K562 (cell line): Measurements from ENCODE around the gene CREB3L2. TPM values are rescaled to one million over a fixed set of nuclear protein-coding genes. Genes with fewer than 3 reads are reported as not detected.

ENCODE experiments used
- ARNT ChIP-seq, 2 experiments: fragments of 450-650 bp; IDR thresholded peaks; 2 replicates each; pipeline ENCODE4 v1.6.1; 2016; ENCODE audit warnings: mild to moderate bottlenecking in 1 of 2
- CBFA2T2 ChIP-seq: fragments of 450-650 bp; conservative IDR thresholded peaks from 2 replicates; pipeline ENCODE4 v1.6.1; 2017; ENCODE audit warnings: mild to moderate bottlenecking
- CEBPB ChIP-seq: fragments of 450-650 bp; IDR thresholded peaks from 2 replicates; pipeline ENCODE4 v1.6.1; 2016; ENCODE audit warnings: missing genetic modification characterization, missing compliant biosample characterization
- FOXM1 ChIP-seq, 2 experiments: fragments of 450-650 bp in 1 of 2; sonication (generic) in 1 of 2; formaldehyde crosslinking in 1 of 2; IDR thresholded peaks; 2 replicates each; pipeline versions ENCODE4 v1.6.1 to v1.9.0; 2017 to 2022; ENCODE audit warnings: low read depth in 2 of 2, mild to moderate bottlenecking in 2 of 2, missing genetic modification reagents in 1 of 2, moderate library complexity in 1 of 2
- HDAC3 ChIP-seq: fragments of 450-650 bp; IDR thresholded peaks from 2 replicates; pipeline ENCODE4 v1.6.1; 2018; ENCODE audit warnings: borderline replicate concordance, mild to moderate bottlenecking, moderate library complexity; ENCODE audit not compliant: partially characterized antibody
- HDGF ChIP-seq: fragments of 450-650 bp; IDR thresholded peaks from 2 replicates; pipeline ENCODE4 v1.6.1; 2016
- MLX ChIP-seq, 2 experiments: fragments of 450-650 bp in 1 of 2; sonication (generic) in 1 of 2; formaldehyde crosslinking; conservative IDR thresholded peaks; 2 replicates each; pipeline versions ENCODE4 v1.4.0 to v1.8.1; 2020 to 2022; ENCODE audit warnings: mild to moderate bottlenecking in 1 of 2, missing genetic modification reagents in 1 of 2
- MYC ChIP-seq, 2 experiments: fragments of 250-450 bp in 1 of 2; sonication (Bioruptor Pico) in 1 of 2; IDR thresholded peaks; 2 replicates each; pipeline versions ENCODE4 v1.5.1 to v1.6.1; 2012 to 2021; ENCODE audit warnings: low read depth in 2 of 2, borderline replicate concordance in 1 of 2, improper control_type of control experiment in 1 of 2, low read length in 1 of 2, mild to moderate bottlenecking in 1 of 2, moderate library complexity in 1 of 2
- NEUROD1 ChIP-seq: fragments of 150-350 bp; IDR thresholded peaks from 2 replicates; pipeline ENCODE4 v1.6.1; 2014; ENCODE audit warnings: borderline replicate concordance, low read length, low read depth; ENCODE audit not compliant: partially characterized antibody
- NR4A1 ChIP-seq, 2 experiments: fragments of 250-450 bp in 1 of 2; fragments of 450-650 bp in 1 of 2; sonication (Bioruptor Pico) in 1 of 2; IDR thresholded peaks; 2 replicates each; pipeline versions ENCODE4 v1.4.0 to v1.6.1; 2016 to 2020; ENCODE audit warnings: mild to moderate bottlenecking in 2 of 2, missing compliant biosample characterization in 1 of 2, missing genetic modification characterization in 1 of 2, moderate library complexity in 1 of 2
- RBM39 ChIP-seq: fragments of 200-400 bp; formaldehyde crosslinking; optimal IDR thresholded peaks from 2 replicates; pipeline ENCODE3; 2018; ENCODE audit warnings: low read depth, low read length
- XRCC3 ChIP-seq: fragments of 450-650 bp; IDR thresholded peaks from 2 replicates; pipeline ENCODE4 v1.6.1; 2017; ENCODE audit warnings: mild to moderate bottlenecking, moderate library complexity
- ZBTB1 ChIP-seq: sonication (generic); formaldehyde crosslinking; IDR thresholded peaks from 2 replicates; pipeline ENCODE4 v1.8.1; 2023; ENCODE audit warnings: missing genetic modification reagents, low read depth, mild to moderate bottlenecking, borderline replicate concordance
- ZNF184 ChIP-seq: sonication (generic); formaldehyde crosslinking; IDR thresholded peaks from 2 replicates; pipeline ENCODE4 v1.5.0; 2020; ENCODE audit warnings: missing genetic modification reagents
- ZNF583 ChIP-seq: fragments of 250-450 bp; sonication (Bioruptor Pico); IDR thresholded peaks from 2 replicates; pipeline ENCODE4 v1.4.0; 2020
- polyA plus RNA-seq, 8 experiments: library from polyadenylated mRNA; depleted of rRNA in 4 of 8; stranded (reverse) in 5 of 8; unstranded in 3 of 8; fragments of >200 nt; fragmentation: Nextera tagmentation in 2 of 8; fragmentation: Illumina TruSeq in 1 of 8; extraction: Ambion mirVana in 2 of 8; extraction: Trizol in 1 of 8; gene quantifications; 2 replicates each; pipeline versions ENCODE4 v1.2.1 to v1.2.3, GENCODE V29; 2011 to 2014; ENCODE audit warnings: inconsistent platforms in 1 of 8, missing spikeins in 1 of 8
- total RNA-seq, 7 experiments: library from RNA; depleted of rRNA in 6 of 7; stranded (reverse); fragments of >200 nt in 6 of 7; fragmentation: Illumina TruSeq in 2 of 7; extraction: Trizol in 2 of 7; gene quantifications; 2 replicates each; pipeline versions ENCODE4 v1.2.1 to v1.2.3, GENCODE V29; 2011 to 2021; ENCODE audit warnings: low replicate concordance in 1 of 7
- TF ChIP-seq, protein P1 (sequence below): fragments of 250-450 bp; sonication (Bioruptor Pico); IDR thresholded peaks from 2 replicates; pipeline ENCODE4 v1.4.0; 2020
- TF ChIP-seq, protein P2 (sequence below): fragments of 450-650 bp; IDR thresholded peaks from 2 replicates; pipeline ENCODE4 v1.7.0; 2016; ENCODE audit warnings: borderline replicate concordance

Gene CREB3L2
- total and polyA plus RNA-seq, 9 of the 15 experiments (the other 6 are each of a cell fraction or from before 2014, with no cell fraction given), result 7.1 to 45.6 (median 15.8) TPM

GRCh38 chr7:137992550-137993394 is 9.1 kb downstream of the CREB3L2 start (continued):
- no peak for TF ChIP-seq MLX (CRISPR knock-in tag; conservative IDR thresholded peaks at IDR 0.05)
- no peak for TF ChIP-seq MYC (IDR thresholded peaks at IDR 0.05; ENCODE audit: low read depth, low read length)
- no peak for TF ChIP-seq MYC (CRISPR knock-in tag; IDR thresholded peaks at IDR 0.05; ENCODE audit: borderline replicate concordance, low read depth)
- TF ChIP-seq, protein P1, sequence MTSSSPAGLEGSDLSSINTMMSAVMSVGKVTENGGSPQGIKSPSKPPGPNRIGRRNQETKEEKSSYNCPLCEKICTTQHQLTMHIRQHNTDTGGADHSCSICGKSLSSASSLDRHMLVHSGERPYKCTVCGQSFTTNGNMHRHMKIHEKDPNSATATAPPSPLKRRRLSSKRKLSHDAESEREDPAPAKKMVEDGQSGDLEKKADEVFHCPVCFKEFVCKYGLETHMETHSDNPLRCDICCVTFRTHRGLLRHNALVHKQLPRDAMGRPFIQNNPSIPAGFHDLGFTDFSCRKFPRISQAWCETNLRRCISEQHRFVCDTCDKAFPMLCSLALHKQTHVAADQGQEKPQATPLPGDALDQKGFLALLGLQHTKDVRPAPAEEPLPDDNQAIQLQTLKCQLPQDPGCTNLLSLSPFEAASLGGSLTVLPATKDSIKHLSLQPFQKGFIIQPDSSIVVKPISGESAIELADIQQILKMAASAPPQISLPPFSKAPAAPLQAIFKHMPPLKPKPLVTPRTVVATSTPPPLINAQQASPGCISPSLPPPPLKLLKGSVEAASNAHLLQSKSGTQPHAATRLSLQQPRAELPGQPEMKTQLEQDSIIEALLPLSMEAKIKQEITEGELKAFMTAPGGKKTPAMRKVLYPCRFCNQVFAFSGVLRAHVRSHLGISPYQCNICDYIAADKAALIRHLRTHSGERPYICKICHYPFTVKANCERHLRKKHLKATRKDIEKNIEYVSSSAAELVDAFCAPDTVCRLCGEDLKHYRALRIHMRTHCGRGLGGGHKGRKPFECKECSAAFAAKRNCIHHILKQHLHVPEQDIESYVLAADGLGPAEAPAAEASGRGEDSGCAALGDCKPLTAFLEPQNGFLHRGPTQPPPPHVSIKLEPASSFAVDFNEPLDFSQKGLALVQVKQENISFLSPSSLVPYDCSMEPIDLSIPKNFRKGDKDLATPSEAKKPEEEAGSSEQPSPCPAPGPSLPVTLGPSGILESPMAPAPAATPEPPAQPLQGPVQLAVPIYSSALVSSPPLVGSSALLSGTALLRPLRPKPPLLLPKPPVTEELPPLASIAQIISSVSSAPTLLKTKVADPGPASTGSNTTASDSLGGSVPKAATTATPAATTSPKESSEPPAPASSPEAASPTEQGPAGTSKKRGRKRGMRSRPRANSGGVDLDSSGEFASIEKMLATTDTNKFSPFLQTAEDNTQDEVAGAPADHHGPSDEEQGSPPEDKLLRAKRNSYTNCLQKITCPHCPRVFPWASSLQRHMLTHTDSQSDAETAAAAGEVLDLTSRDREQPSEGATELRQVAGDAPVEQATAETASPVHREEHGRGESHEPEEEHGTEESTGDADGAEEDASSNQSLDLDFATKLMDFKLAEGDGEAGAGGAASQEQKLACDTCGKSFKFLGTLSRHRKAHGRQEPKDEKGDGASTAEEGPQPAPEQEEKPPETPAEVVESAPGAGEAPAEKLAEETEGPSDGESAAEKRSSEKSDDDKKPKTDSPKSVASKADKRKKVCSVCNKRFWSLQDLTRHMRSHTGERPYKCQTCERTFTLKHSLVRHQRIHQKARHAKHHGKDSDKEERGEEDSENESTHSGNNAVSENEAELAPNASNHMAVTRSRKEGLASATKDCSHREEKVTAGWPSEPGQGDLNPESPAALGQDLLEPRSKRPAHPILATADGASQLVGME (CRISPR knock-in tag), result peak; percentile 57; the same call in 1 of the 2 replicates
- TF ChIP-seq ARNT (IDR thresholded peaks at IDR 0.05), result 0 out of 4 replicates have a peak, but pooled peaks have one; percentile 12 to 16
- peak; percentile 97 for TF ChIP-seq CEBPB (tag)
- no peak; the same call in 1 of the 2 replicates for TF ChIP-seq ZNF583 (CRISPR knock-in tag)
- TF ChIP-seq ZBTB1 (CRISPR knock-in tag), result no peak; the same call in 1 of the 2 replicates
- TF ChIP-seq CBFA2T2, result no peak
- no peak for TF ChIP-seq RBM39
- peak; percentile 66 for TF ChIP-seq FOXM1 (IDR thresholded peaks at IDR 0.05; ENCODE audit: low read depth)
- no peak for TF ChIP-seq FOXM1 (CRISPR knock-in tag; IDR thresholded peaks at IDR 0.05; ENCODE audit: low read depth)
- TF ChIP-seq ZNF184 (CRISPR knock-in tag), result no peak
- TF ChIP-seq NEUROD1, result peak; percentile 51
- no peak for TF ChIP-seq HDAC3
- no peak for TF ChIP-seq XRCC3
- TF ChIP-seq NR4A1 (CRISPR knock-in tag; IDR thresholded peaks at IDR 0.05), result no peak
- TF ChIP-seq NR4A1 (tag; IDR thresholded peaks at IDR 0.05), result no peak; the same call in 1 of the 2 replicates
- no peak; the same call in 1 of the 2 replicates for TF ChIP-seq HDGF
- TF ChIP-seq, protein P2, sequence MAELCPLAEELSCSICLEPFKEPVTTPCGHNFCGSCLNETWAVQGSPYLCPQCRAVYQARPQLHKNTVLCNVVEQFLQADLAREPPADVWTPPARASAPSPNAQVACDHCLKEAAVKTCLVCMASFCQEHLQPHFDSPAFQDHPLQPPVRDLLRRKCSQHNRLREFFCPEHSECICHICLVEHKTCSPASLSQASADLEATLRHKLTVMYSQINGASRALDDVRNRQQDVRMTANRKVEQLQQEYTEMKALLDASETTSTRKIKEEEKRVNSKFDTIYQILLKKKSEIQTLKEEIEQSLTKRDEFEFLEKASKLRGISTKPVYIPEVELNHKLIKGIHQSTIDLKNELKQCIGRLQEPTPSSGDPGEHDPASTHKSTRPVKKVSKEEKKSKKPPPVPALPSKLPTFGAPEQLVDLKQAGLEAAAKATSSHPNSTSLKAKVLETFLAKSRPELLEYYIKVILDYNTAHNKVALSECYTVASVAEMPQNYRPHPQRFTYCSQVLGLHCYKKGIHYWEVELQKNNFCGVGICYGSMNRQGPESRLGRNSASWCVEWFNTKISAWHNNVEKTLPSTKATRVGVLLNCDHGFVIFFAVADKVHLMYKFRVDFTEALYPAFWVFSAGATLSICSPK, result 0 out of 2 replicates have a peak, but pooled peaks have one; percentile 47
